GM10847 (cell line): ENCODE data around the gene UFSP1.

Experiments used
- POLR2A ChIP-seq: IDR thresholded peaks from 2 replicates; pipeline ENCODE4 v1.6.1; 2011; ENCODE audit not compliant: insufficient read length; ENCODE audit errors: extremely low read depth

The UFSP1 gene

DNA sequence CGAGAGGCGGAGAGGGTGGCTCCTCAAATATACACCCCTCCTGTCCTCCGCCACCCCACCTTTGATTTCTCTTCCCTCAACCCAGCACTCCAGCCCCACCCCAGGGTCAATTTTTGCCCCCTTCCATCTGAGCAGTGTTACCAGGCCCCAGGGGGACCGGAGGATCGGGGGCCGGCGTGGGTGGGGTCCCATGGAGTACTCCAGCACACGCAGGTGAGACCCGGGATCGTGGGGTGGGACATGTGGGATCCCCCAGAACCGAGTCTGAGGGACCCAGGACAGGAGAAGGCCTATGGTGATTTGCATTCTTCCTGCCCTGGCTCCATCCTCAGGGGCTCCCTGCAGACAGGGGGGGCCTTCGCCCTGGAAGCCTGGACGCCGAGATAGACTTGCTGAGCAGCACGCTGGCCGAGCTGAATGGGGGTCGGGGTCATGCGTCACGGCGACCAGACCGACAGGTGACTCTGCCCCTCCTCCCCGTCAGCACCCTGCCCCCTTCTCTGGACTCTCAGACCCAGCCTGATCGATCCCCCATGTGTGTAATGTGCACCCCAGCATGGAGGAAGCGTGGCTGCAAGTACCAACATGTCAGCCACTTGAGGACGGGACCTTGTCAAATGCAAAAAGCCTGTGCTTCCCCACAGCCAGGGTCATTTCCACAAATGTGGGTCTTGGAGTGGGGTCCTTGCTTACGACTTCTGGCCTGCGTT, 21.6 kb downstream of the UFSP1 start:
- no peak for TF ChIP-seq POLR2A

DNA sequence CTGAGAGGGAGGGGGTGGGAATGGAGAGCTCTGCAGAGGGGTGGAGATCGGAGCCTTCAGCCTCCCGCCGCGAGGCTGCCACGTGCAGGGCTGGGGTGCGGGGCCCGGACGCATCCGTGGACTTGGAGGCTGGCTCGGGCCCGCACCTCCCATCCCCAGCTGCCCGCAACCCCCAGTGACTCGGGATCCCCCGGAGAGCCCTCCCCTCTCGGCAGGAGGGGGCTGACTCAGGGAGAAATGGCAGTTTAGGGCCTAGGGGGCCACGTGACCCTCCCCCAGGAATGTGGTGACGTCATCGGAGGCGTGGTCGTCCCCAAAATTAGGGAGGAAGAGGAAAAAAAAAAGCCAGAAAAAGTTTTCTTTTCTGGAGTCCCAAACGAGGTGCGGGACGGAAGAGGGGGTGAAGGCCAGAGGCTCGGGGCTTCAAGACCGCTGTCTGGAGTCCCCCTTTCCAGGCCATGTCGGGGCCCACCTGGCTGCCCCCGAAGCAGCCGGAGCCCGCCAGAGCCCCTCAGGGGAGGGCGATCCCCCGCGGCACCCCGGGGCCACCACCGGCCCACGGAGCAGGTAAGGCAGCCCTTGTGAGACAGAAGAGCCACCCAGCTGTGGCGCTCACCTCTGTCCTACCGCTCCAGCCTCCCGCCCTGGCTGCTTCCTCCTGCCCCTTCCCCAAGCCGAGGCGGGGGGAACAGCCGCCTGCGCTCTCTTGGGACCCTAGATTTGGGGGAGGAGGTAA, 22.3 kb downstream of the UFSP1 start, which contains the start of gene TRIP6:
TSS of gene TRIP6 (plus strand) at position 348 of the 736 bp plus-strand sequence. CDS start at position 459, 111 bp downstream.
- TF ChIP-seq POLR2A, result peak; percentile 25

GRCh38 chr7:100866729-100867039, 22.8 kb downstream of the UFSP1 start:
- TF ChIP-seq POLR2A, result no peak

- TF ChIP-seq POLR2A, result no peak
Measured at GRCh38 chr7:100865938-100866728, 23.4 kb downstream of the UFSP1 start.

GRCh38 chr7:100865372-100865911, 24.1 kb downstream of the UFSP1 start:
- no peak for TF ChIP-seq POLR2A

DNA sequence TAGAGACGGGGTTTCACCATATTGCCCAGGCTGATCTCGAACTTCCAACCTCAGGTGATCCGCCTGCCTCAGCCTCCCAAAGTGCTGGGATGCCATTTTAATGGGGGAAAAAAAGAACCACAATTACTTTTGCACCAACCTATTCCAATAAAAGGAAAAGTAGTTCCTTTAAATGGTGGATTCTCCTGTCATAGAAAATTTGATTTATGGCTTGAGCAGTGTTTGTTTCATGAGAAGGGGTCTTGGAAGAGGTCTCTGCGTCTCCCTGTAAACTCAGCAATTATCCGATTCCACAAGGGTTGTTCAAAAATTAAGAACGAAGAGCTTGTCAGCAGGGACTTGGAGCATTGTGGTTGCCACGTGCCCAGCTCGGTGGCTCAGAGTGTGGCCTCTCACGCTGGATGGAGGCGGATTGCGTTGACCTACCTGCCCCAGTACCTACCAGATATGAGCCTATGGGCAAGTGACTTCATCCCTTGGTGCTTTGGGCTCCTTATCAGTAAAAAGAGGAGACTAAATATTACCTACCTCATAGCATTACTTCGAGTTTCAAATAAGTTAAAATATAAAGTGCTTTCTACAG, 25.2 kb downstream of the UFSP1 start:
- no peak for TF ChIP-seq POLR2A

DNA sequence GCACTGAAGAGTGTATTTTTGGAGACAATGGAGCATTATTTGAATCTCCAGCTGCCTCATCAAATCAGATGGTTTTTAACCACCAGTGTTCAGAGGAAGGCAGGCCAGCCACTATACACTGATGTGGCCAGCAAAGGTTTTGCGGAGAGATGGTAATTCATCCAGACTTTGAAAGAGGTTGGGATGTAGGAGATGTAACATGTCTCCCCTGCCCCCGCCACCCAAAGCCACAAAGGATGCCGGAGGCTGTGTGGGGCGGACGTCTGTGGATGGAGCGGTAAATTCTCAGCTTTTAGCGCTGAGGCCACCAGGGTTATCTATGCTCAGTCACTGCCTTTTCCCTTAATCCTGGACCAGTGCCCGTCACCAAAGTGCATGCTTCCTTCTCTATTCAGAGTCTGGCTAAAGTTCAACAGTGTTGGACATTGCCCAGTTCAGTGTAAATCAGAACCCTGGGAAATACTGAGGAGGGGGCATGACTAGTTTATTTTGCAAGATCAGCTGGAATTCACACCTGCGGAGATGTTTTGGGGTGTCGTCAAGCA, 26.0 kb downstream of the UFSP1 start:
- no peak for TF ChIP-seq POLR2A

- no peak for TF ChIP-seq POLR2A
Measured at GRCh38 chr7:100861616-100861985, 27.9 kb downstream of the UFSP1 start.

- no peak for TF ChIP-seq POLR2A
Measured at GRCh38 chr7:100860702-100861615, 28.6 kb downstream of the UFSP1 start.

DNA sequence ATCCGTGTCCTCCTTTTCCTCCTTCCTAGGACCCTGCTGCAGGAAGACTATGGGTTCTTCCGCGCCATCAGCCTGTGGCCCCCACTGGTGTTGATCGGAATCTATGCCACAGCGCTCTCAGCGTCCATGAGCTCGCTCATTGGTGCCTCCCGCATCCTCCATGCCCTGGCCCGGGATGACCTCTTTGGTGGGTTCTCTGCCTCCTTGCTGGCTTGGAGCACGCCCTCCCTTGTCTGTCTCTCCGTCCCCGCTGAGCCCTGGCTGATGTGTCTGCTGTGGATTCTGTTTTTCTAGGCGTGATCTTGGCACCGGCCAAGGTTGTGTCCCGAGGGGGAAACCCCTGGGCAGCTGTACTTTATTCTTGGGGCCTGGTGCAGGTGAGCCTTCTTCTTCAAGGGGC, 29.7 kb downstream of the UFSP1 start:
- no peak for TF ChIP-seq POLR2A

- no peak for TF ChIP-seq POLR2A
Measured at GRCh38 chr7:100856871-100857282, 32.6 kb downstream of the UFSP1 start.

GRCh38 chr7:100855515-100855914, 34.0 kb downstream of the UFSP1 start:
- TF ChIP-seq POLR2A, result no peak

- no peak for TF ChIP-seq POLR2A
Measured at GRCh38 chr7:100854146-100854895, 35.2 kb downstream of the UFSP1 start.
